Non-pigmented ciliary epithelial cell (primary cell): ENCODE measurements around the gene PRLH.
"Not testable (repeated sequence)": the region's sequence is repeated elsewhere in the genome, so short reads cannot be mapped to it uniquely, and the experiment has no call there.

Experiments used
- DNase-seq: peaks from one replicate; pipeline ENCODE4 v3.0.0-alpha.2; 2010; ENCODE audit warnings: low read depth

PRLH gene

GRCh38 chr2:237601453-237602116 lies 35.2 kb downstream of the PRLH start:
- no peak for DNase-seq

DNA sequence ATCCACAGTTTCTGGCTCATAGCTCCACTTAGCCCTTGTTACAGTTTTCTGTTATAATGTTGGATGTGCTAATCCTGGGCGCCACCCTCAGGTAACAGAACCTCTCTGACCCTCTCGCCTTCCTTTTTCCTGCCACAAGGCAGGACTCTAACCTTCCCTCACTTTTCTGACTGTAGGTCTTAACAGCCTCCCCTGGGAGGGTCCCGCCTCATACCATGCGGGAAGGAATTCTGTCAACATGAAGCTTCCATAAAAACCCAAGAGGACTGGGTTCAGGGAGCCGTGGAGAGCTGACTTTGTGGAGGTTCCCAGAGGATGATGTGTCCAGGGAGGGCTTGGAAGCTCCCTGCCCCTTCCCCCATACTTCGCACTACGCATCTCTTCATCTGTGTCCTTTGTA lies 36.0 kb downstream of the PRLH start:
- no peak for DNase-seq

GRCh38 chr2:237603049-237603717 lies 36.8 kb downstream of the PRLH start:
- DNase-seq: no peak

GRCh38 chr2:237603718-237604362 lies 37.5 kb downstream of the PRLH start:
- peak; percentile 45 for DNase-seq

DNA sequence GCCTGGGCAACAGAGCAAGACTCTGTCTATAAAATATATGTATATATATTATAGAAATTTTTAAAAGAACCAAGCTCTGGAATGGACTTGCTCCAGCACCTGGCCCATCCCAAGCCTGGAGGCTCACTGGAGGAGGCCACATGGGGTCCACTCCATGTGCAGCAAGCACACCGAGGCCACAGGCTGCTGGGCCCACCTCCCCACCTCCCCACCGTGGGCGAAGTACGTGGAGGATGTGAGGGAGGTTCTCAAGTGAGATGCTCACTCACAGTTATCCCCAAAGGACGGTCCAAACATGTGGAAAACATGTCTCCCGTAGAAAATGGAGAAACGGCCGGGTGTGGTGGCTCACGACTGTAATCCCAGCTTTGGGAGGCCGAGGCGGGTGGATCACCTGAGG lies 38.0 kb downstream of the PRLH start:
- no peak for DNase-seq

DNA sequence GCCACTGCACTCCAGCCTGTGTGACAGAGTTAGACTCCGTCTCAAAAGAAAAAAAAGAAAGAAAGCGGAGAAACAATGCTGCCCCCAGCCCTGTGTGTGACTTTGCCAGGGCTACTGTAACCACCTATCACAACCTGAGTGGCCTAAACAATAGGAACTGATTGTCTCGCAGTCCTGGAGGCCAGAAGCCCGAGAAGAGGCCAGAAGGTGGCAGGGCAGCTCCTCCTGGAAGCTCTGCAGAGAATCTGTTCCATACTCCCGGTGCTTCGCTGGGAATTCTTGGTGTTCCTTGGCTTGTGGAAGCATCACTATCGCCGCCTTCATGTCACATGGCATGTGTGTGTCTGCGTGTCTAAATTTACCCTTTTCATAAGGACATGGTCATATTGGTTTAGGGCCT lies 38.6 kb downstream of the PRLH start:
- no peak for DNase-seq

GRCh38 chr2:237606522-237606921 lies 40.1 kb downstream of the PRLH start:
- not testable (repeated sequence) for DNase-seq

DNA sequence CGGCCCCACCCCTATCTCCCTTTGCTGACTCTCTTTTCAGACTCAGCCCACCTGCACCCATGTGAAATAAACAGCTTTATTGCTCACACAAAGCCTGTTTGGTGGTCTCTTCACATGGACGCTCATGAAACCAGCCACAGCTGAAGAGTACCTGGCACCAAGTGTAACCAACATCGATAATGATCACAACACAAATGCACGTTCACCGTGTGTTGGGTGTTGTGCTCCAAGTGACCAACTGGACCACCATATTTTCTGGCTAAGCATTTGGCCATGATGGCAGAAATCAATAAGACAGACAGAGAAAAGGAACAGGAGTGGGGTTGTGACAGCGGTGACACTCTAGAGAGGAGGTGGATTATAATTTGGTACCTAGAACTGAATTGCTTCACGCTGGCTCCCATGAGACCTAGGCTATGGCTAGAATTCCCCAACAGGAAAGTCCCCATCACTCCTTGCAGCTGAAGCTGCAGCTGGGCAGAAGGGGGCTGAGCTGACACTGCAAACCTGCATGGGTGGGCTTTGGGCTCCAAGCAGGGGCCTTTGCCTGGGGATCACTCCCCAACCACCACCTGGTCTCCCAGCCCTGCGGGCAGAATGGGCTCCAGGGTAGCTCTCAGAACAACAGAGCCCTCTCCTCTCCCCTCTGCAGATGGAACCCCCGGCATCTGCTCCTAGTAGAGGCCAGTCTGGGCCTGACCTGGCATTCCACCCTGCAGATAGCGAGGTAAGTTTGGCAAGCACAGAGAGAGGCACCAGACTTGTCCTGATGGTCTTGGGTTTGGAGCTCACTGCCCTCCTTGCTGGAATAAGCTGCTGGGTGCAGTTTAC lies 46.4 kb downstream of the PRLH start:
- DNase-seq: no peak

DNA sequence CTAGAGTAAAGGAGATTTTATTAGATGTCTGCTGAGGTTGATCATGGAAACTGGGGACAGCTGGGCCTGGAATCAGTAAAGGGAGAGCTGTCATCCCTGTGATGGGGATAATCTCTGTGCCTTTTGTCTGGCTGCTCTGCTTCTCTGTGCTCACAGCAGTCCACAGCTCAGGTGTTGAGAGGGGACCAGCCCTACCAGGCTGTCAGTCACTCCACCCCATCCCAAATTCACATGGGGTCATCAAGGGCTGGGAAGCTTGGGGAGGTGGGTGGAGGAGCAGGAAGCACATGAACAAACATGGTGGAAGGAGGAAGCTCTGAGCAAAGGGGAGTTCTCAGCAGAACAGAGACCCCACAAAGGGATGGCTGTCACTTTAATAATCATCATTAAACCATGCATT lies 47.3 kb downstream of the PRLH start:
- no peak for DNase-seq

- DNase-seq: peak; percentile 45
These were observed 47.9 kb downstream of the PRLH start for GRCh38 chr2:237614151-237614720.

DNA sequence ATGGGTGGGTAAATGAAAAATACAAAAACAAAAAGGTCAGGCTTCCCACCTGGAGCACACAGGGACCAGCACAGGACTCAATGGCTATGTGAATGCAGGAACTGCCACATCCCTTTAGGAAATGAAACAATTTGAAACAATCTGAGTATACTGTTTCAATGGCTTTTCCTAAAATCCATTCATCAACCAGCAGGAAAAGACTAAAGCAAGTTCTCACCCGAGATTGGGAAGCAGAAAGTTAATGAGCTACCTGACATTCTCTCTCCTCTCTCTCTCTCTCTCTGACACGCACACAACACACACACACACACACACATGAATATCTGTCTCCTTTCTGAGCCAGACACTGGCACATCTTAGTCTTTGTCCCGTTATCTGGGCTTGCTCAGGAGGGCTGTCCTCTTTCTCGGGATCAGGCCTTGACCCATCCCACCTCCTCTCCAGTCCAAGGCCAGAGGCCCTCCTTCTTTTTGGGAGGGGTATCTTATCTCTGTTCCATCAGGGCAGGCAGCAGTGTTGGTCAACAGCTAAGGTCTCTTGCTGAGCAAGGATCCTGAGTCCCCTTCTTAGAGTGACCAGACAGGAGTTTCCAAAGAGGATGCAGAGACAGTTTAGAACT lies 49.4 kb downstream of the PRLH start:
- no peak for DNase-seq

DNA sequence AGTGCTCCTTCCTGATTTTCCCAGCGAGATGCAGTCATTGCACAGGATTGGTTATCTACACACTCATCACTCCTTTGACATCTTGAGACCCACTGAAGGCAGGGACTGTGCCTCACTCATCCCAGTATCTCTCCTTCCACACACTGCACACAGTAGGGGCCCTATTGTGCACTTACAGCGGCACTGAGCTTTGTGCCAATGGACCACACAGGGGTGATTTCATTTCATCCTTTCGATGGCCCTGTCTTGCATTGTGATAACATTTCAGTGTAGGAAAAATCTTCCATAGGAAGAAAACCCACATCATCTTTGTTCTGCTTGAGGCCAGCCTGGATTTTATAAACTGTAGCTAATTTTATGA lies 50.0 kb downstream of the PRLH start:
- no peak for DNase-seq
